ENCODE results near the gene FAM193A. TPM values are rescaled to one million over a fixed set of nuclear protein-coding genes. Genes with fewer than 3 reads are reported as not detected.

FAM193A gene
- total and polyA plus RNA-seq, 2 donors (not counting 1 experiment from before 2014, with no cell fraction given): 16.0 to 62.7 TPM

DNA sequence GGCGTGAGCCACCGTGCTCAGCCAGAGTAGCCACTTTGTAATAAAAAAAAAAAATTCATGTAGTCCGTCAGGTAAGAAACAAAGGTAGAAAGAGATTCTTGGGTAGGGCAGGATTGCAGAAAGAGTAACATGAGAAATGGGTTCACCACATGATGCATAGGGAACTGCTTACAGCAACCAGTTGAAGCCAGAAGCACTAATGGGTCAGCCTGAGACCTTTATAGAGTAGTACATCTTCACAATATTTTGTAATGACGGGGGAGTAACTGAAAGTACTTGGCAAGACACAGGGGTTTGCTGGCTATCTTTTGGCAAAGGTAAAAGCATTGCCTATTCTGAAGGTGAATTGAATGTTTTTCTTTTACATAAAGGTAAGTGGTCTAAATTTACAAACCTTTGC is 29.1 kb downstream of the FAM193A start:
- Histone ChIP-seq H3K9ac (ENCODE audit: low read length) (no peak overlapping the region), H3K9me3 (ENCODE audit: control extremely low read depth in 1 of 3, control insufficient read depth in 2 of 3, insufficient read depth in 1 of 3, low read length in 2 of 3) (no peaks in the 10 kb centered on the region), H4K20me1 (ENCODE audit: control insufficient read depth, insufficient read depth, low read length, poor library complexity, severe bottlenecking) (peaks cover 83% of the 10 kb centered on the region), H3K36me3 (replicated peaks in 1 of 2; ENCODE audit: control extremely low read depth in 1 of 2, control insufficient read depth in 1 of 2, extremely low read depth in 1 of 2, insufficient read depth in 2 of 2, low read length in 1 of 2) (peaks cover 0 to 3% of the 10 kb centered on the region in 2 experiments), H3K27me3 (replicated peaks in 1 of 4; ENCODE audit: control extremely low read depth in 1 of 4, control insufficient read depth in 3 of 4, insufficient read depth in 4 of 4, low read length in 3 of 4) (no peaks in the 10 kb centered on the region), H3K27ac (ENCODE audit: low read length in 2 of 2) (no peak overlapping the region), H3K4me2 (replicated peaks; ENCODE audit: low read depth, low read length, poor library complexity, severe bottlenecking) (no peak overlapping the region), H2AFZ (ENCODE audit: insufficient read depth, low read depth, low read length, poor library complexity, severe bottlenecking) (no peak overlapping the region), H3K4me1 (ENCODE audit: control insufficient read depth in 2 of 2, insufficient read depth in 2 of 2, low read length in 2 of 2) (peaks cover 9% of the 10 kb centered on the region in 2 donors), H3K79me2 (ENCODE audit: control insufficient read depth, insufficient read depth, low read length) (peaks cover 100% of the 10 kb centered on the region), H3K4me3 (ENCODE audit: control extremely low read depth in 1 of 5, extremely low read depth in 1 of 5, insufficient read depth in 1 of 5, low read depth in 2 of 5, low read length in 4 of 5) (no peak overlapping the region)
- no peak for TF ChIP-seq EZH2 (IDR thresholded peaks at IDR 0.05; ENCODE audit: borderline replicate concordance, insufficient read depth, low read depth, low read length, poor library complexity, severe bottlenecking)
- TF ChIP-seq, protein P1, sequence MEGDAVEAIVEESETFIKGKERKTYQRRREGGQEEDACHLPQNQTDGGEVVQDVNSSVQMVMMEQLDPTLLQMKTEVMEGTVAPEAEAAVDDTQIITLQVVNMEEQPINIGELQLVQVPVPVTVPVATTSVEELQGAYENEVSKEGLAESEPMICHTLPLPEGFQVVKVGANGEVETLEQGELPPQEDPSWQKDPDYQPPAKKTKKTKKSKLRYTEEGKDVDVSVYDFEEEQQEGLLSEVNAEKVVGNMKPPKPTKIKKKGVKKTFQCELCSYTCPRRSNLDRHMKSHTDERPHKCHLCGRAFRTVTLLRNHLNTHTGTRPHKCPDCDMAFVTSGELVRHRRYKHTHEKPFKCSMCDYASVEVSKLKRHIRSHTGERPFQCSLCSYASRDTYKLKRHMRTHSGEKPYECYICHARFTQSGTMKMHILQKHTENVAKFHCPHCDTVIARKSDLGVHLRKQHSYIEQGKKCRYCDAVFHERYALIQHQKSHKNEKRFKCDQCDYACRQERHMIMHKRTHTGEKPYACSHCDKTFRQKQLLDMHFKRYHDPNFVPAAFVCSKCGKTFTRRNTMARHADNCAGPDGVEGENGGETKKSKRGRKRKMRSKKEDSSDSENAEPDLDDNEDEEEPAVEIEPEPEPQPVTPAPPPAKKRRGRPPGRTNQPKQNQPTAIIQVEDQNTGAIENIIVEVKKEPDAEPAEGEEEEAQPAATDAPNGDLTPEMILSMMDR (IDR thresholded peaks at IDR 0.05): no peak
- DNase-seq (no peak), ATAC-seq (ENCODE audit: low read depth) (no peak)
- Mint-ChIP-seq H3K9me3 (ENCODE audit: insufficient read depth) (no peaks in the 10 kb centered on the region), H3K27ac (no peak overlapping the region), H3K4me1 (peaks cover 34% of the 10 kb centered on the region), H3K4me3 (no peak overlapping the region), H3K27me3 (no peaks in the 10 kb centered on the region)
- CTCF ChIA-PET: no interaction called here
- intact Hi-C loops (cut with micrococcal nuclease): no loop called here
- POLR2A ChIA-PET: no interaction called here
- WGBS (ENCODE audit: insufficient coverage): 100% methylated on average over 3 of the region's 4 CpGs

- intact Hi-C loops (cut with micrococcal nuclease): no loop called here
- 100% methylated on average over 1 of the region's 4 CpGs for WGBS (ENCODE audit: insufficient coverage)
- Histone ChIP-seq H4K20me1 (ENCODE audit: control insufficient read depth, insufficient read depth, low read length, poor library complexity, severe bottlenecking) (peaks cover 86% of the 10 kb centered on the region), H3K79me2 (ENCODE audit: control insufficient read depth, insufficient read depth, low read length) (peaks cover 99% of the 10 kb centered on the region), H3K36me3 (replicated peaks in 1 of 2; ENCODE audit: control extremely low read depth in 1 of 2, control insufficient read depth in 1 of 2, extremely low read depth in 1 of 2, insufficient read depth in 2 of 2, low read length in 1 of 2) (peaks cover 0 to 3% of the 10 kb centered on the region in 2 experiments), H3K9ac (ENCODE audit: low read length) (peak overlapping the region; percentile 40), H3K4me3 (ENCODE audit: control extremely low read depth in 1 of 5, extremely low read depth in 1 of 5, insufficient read depth in 1 of 5, low read depth in 2 of 5, low read length in 4 of 5) (no peak overlapping the region), H2AFZ (ENCODE audit: insufficient read depth, low read depth, low read length, poor library complexity, severe bottlenecking) (no peak overlapping the region), H3K4me1 (ENCODE audit: control insufficient read depth in 2 of 2, insufficient read depth in 2 of 2, low read length in 2 of 2) (peaks cover 22 to 33% of the 10 kb centered on the region in 2 donors), H3K9me3 (ENCODE audit: control extremely low read depth in 1 of 3, control insufficient read depth in 2 of 3, insufficient read depth in 1 of 3, low read length in 2 of 3) (no peaks in the 10 kb centered on the region), H3K27me3 (replicated peaks in 1 of 4; ENCODE audit: control extremely low read depth in 1 of 4, control insufficient read depth in 3 of 4, insufficient read depth in 4 of 4, low read length in 3 of 4) (no peaks in the 10 kb centered on the region), H3K4me2 (replicated peaks; ENCODE audit: low read depth, low read length, poor library complexity, severe bottlenecking) (peak overlapping the region; percentile 46), H3K27ac (ENCODE audit: low read length in 2 of 2) (peak overlapping the region in 1 of 2 donors; percentile 58)
- ATAC-seq (ENCODE audit: low read depth): no peak
- no peak for TF ChIP-seq EZH2 (IDR thresholded peaks at IDR 0.05; ENCODE audit: borderline replicate concordance, insufficient read depth, low read depth, low read length, poor library complexity, severe bottlenecking)
- TF ChIP-seq, protein P1 (IDR thresholded peaks at IDR 0.05): no peak
- Mint-ChIP-seq H3K4me3 (peak overlapping the region; percentile 58), H3K9me3 (ENCODE audit: insufficient read depth) (no peaks in the 10 kb centered on the region), H3K27ac (no peak overlapping the region), H3K27me3 (no peaks in the 10 kb centered on the region), H3K4me1 (peaks cover 51% of the 10 kb centered on the region)
- ChIA-PET POLR2A (interaction anchor here (0.7 kb wide), 1 partner anchor 155 kb away, joined by 6 read pairs; no protein-coding TSS in a partner anchor), CTCF (interaction anchor here (0.9 kb wide), 1 partner anchor 24 kb away, joined by 3 read pairs; no protein-coding TSS in a partner anchor)
- no peak for DNase-seq
These were observed 33.6 kb downstream of the FAM193A start for GRCh38 chr4:2570036-2570435.

Measured in B cell (primary cell).